ENCODE measurements around the gene PCP2. TPM values are rescaled to one million over a fixed set of nuclear protein-coding genes. Genes with fewer than 3 reads are reported as not detected.
A peak's percentile ranks its signal among the peaks of the same experiment; 100 is the strongest.

PCP2 gene
- total and polyA plus RNA-seq, 12 donors, result 0.92 to 7.4 (median 2.0) TPM; not detected in 4

DNA sequence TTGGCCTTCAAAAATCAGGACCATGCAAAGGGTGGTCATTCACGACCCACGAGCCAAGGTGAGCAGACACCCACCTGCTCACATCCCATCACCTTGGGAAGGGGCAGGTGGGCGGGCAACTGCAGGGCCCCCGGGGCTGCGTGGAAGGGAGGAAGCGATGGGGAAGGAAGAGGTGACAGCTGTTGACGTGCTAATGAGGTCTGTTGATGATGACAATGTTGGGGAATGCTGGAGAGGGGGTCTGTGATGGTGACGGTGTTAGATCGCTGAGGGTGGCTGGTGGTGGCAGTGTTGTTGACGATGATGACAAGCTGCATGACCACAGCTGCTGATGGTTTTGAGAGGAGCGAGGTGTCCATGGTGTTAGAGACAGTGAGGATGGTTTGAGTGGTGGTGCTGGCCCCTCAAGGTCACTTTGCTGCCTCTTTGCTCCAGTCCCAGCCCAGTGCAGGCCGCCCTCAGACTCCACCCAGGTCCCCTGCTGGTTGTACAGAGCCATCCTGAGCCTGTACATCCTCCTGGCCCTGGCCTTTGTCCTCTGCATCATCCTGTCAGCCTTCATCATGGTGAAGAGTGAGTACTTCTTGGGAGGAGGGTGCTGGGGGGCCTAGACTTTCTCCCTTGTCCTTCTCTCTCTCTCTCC, 44.3 kb upstream of the PCP2 start:
- no peak for DNase-seq
- intact Hi-C loops (cut with DNase I), result loop anchor here (5.0 to 10.0 kb wide), 2 partner anchors 110 to 323 kb away; no protein-coding TSS in a partner anchor
- Histone ChIP-seq H3K27me3 (no peaks in the 10 kb centered on the region), H3K4me1 (replicated peaks in 1 of 2) (peaks cover 3 to 13% of the 10 kb centered on the region in 2 donors), H3K9me3 (replicated peaks in 1 of 3) (no peaks in the 10 kb centered on the region), H3K4me3 (no peak overlapping the region), H3K27ac (no peak overlapping the region), H3K36me3 (replicated peaks in 1 of 2) (peaks cover 0 to 6% of the 10 kb centered on the region in 2 donors)
- WGBS, 4 donors, result 40 to 58% (median 49%) methylated on average over 12 of the region's 12 CpGs
- TF ChIP-seq, protein P1, sequence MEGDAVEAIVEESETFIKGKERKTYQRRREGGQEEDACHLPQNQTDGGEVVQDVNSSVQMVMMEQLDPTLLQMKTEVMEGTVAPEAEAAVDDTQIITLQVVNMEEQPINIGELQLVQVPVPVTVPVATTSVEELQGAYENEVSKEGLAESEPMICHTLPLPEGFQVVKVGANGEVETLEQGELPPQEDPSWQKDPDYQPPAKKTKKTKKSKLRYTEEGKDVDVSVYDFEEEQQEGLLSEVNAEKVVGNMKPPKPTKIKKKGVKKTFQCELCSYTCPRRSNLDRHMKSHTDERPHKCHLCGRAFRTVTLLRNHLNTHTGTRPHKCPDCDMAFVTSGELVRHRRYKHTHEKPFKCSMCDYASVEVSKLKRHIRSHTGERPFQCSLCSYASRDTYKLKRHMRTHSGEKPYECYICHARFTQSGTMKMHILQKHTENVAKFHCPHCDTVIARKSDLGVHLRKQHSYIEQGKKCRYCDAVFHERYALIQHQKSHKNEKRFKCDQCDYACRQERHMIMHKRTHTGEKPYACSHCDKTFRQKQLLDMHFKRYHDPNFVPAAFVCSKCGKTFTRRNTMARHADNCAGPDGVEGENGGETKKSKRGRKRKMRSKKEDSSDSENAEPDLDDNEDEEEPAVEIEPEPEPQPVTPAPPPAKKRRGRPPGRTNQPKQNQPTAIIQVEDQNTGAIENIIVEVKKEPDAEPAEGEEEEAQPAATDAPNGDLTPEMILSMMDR (IDR thresholded peaks at IDR 0.05), result no peak
- no peak for TF ChIP-seq POLR2A (IDR thresholded peaks at IDR 0.05)

- H3K4me1 ChIP-seq (replicated peaks in 1 of 2), result peaks cover 3 to 6% of the 10 kb centered on the region in 2 donors
- no peaks in the 10 kb centered on the region for H3K9me3 ChIP-seq (replicated peaks in 1 of 3)
- no peak within 1 kb of the TSS for H3K27ac ChIP-seq
- intact Hi-C loops (cut with DNase I), result loop anchor here (5.0 to 10.0 kb wide), 2 partner anchors 110 to 322 kb away; no protein-coding TSS in a partner anchor
- H3K4me3 ChIP-seq, result no peak within 1 kb of the TSS
- WGBS, 4 donors, result 24 to 42% (median 33%) methylated on average over 9 to 10 of the region's 10 CpGs
- no peak for TF ChIP-seq POLR2A (IDR thresholded peaks at IDR 0.05)
- TF ChIP-seq, protein P1 (IDR thresholded peaks at IDR 0.05), result no peak
- H3K27me3 ChIP-seq, result no peaks in the 10 kb centered on the region
- no peaks in the 10 kb centered on the region for H3K36me3 ChIP-seq (replicated peaks in 1 of 2)
- no peak for DNase-seq
Measured at GRCh38 chr19:7676854-7677253, 43.3 kb upstream of the PCP2 start, which contains the start of gene MCEMP1. TSS of gene MCEMP1 (plus strand) at chr19:7677090. CDS start at chr19:7677121, 31 bp downstream.

- TF ChIP-seq POLR2A (IDR thresholded peaks at IDR 0.05), result no peak
- TF ChIP-seq, protein P1 (IDR thresholded peaks at IDR 0.05), result no peak
- Histone ChIP-seq H3K9me3 (replicated peaks in 1 of 3) (no peaks in the 10 kb centered on the region), H3K27ac (no peak overlapping the region), H3K4me1 (replicated peaks in 1 of 2) (peaks cover 0 to 2% of the 10 kb centered on the region in 2 donors), H3K4me3 (no peak overlapping the region), H3K36me3 (replicated peaks in 1 of 2) (no peaks in the 10 kb centered on the region), H3K27me3 (no peaks in the 10 kb centered on the region)
- WGBS, 4 donors, result 27 to 46% (median 34%) methylated on average over 7 of the region's 7 CpGs
- DNase-seq, result no peak
- intact Hi-C loops (cut with DNase I), result loop anchor here (5.0 to 10.0 kb wide), 2 partner anchors 109 to 322 kb away; no protein-coding TSS in a partner anchor
Measured at GRCh38 chr19:7676376-7676775, 42.9 kb upstream of the PCP2 start.

GRCh38 chr19:7674010-7675005, 40.8 kb upstream of the PCP2 start:
- no peak overlapping the region for H3K27ac ChIP-seq
- DNase-seq, result peak; percentile 43 to 72 (median 65)
- intact Hi-C loops (cut with DNase I), result loop anchor here (5.0 to 10.0 kb wide), 2 partner anchors 107 to 320 kb away; no protein-coding TSS in a partner anchor
- TF ChIP-seq, protein P1 (IDR thresholded peaks at IDR 0.05), result no peak
- TF ChIP-seq POLR2A (IDR thresholded peaks at IDR 0.05), result no peak
- H3K27me3 ChIP-seq, result peaks cover 4% of the 10 kb centered on the region
- no peaks in the 10 kb centered on the region for H3K36me3 ChIP-seq (replicated peaks in 1 of 2)
- H3K9me3 ChIP-seq (replicated peaks in 1 of 3), result no peaks in the 10 kb centered on the region
- WGBS, 4 donors, result 53 to 74% (median 56%) methylated on average over 17 to 21 of the region's 21 CpGs
- no peak overlapping the region for H3K4me3 ChIP-seq
- H3K4me1 ChIP-seq (replicated peaks in 1 of 2), result no peaks in the 10 kb centered on the region

All from adrenal gland (tissue), 12 donors.